Stimulated activated CD8-positive, alpha-beta memory T cell treated with anti-CD3 and anti-CD28 coated beads, Interleukin-7, amount 100 ng/mL, for 4 hours (primary cell): Measurements from ENCODE around the gene AFF3.
"Not testable (repeated sequence)": the region's sequence is repeated elsewhere in the genome, so short reads cannot be mapped to it uniquely, and the experiment has no call there.

ENCODE experiments used
- DNase-seq, 2 donors: peaks; one replicate each; pipeline ENCODE4 v3.0.0-alpha.2; 2020; ENCODE audit warnings: low read depth in 2 of 2

Gene AFF3

GRCh38 chr2:100145893-100146656 lies 3.7 kb upstream of the AFF3 start:
- no peak for DNase-seq

- no peak for DNase-seq
Measured at GRCh38 chr2:100143286-100143685, 896 bp upstream of the AFF3 start.

GRCh38 chr2:100141906-100142305 lies 484 bp downstream of the AFF3 start:
- no peak for DNase-seq

- no peak for DNase-seq
Measured at GRCh38 chr2:100140582-100140981, 1.8 kb downstream of the AFF3 start.

- no peak for DNase-seq
Measured at GRCh38 chr2:100137866-100138570, 4.4 kb downstream of the AFF3 start.

GRCh38 chr2:100137318-100137717 lies 5.1 kb downstream of the AFF3 start:
- DNase-seq: no peak

- DNase-seq: no peak
Measured at GRCh38 chr2:100136310-100136709, 6.1 kb downstream of the AFF3 start.

GRCh38 chr2:100135415-100135814 lies 7.0 kb downstream of the AFF3 start:
- DNase-seq: no peak

GRCh38 chr2:100130595-100131391 lies 11.6 kb downstream of the AFF3 start:
- DNase-seq: no peak

- no peak for DNase-seq
Measured at GRCh38 chr2:100126897-100127401, 15.4 kb downstream of the AFF3 start.

GRCh38 chr2:100126201-100126600 lies 16.2 kb downstream of the AFF3 start:
- DNase-seq: no peak

GRCh38 chr2:100125626-100126025 lies 16.8 kb downstream of the AFF3 start:
- DNase-seq: no peak

GRCh38 chr2:100124761-100125160 lies 17.6 kb downstream of the AFF3 start:
- DNase-seq: no peak

- DNase-seq: no peak
Measured at GRCh38 chr2:100121124-100121718, 21.2 kb downstream of the AFF3 start.

- DNase-seq: no peak
Measured at GRCh38 chr2:100119235-100119634, 23.2 kb downstream of the AFF3 start.

- DNase-seq: no peak
Measured at GRCh38 chr2:100113990-100114433, 28.4 kb downstream of the AFF3 start.

GRCh38 chr2:100110614-100111000 lies 31.8 kb downstream of the AFF3 start:
- DNase-seq: no peak

- no peak for DNase-seq
Measured at GRCh38 chr2:100109986-100110613, 32.3 kb downstream of the AFF3 start.

GRCh38 chr2:100108648-100109020 lies 33.8 kb downstream of the AFF3 start:
- DNase-seq: not testable (repeated sequence)

GRCh38 chr2:100107906-100108647 lies 34.3 kb downstream of the AFF3 start:
- DNase-seq: no peak

- DNase-seq: no peak
Measured at GRCh38 chr2:100107440-100107839, 35.0 kb downstream of the AFF3 start.
